Peyer's patch (tissue), 4 donors: ENCODE measurements around the gene ARSK. TPM values are rescaled to one million over a fixed set of nuclear protein-coding genes. Genes with fewer than 3 reads are reported as not detected.

ENCODE experiments used
- DNase-seq, 3 donors: peaks; one replicate each; pipeline ENCODE4 v3.0.0-alpha.2; 2017 to 2019
- H3K27ac ChIP-seq, 4 donors: fragments of 200-600 bp; sonication (generic); one replicate each; pipeline ENCODE4 v1.5.1; 2016 to 2019
- H3K27me3 ChIP-seq, 2 donors: fragments of 200-600 bp; sonication (generic); one replicate each; pipeline ENCODE4 v1.5.1; 2019
- H3K36me3 ChIP-seq, 3 donors: fragments of 200-600 bp; sonication (generic); one replicate each; pipeline ENCODE4 v1.5.1; 2016 to 2019
- H3K4me1 ChIP-seq, 4 donors: fragments of 200-600 bp; sonication (generic); one replicate each; pipeline ENCODE4 v1.5.1; 2016 to 2019
- H3K4me3 ChIP-seq, 4 donors: fragments of 200-600 bp; sonication (generic); 1 replicate in 3 of 4; 2 replicates in 1 of 4; pipeline ENCODE4 v1.5.1; 2016 to 2019; ENCODE audit warnings: mild to moderate bottlenecking in 1 of 4
- H3K9me3 ChIP-seq, 4 donors: fragments of 200-600 bp; sonication (generic); one replicate each; pipeline ENCODE4 v1.5.1; 2016 to 2019; ENCODE audit warnings: mild to moderate bottlenecking in 1 of 4
- CTCF ChIP-seq, 6 experiments: fragments of 450-650 bp in 4 of 6; fragments of 200-600 bp in 2 of 6; sonication (generic) in 1 of 6; IDR thresholded peaks; one replicate each; pipeline ENCODE4 v1.5.1; 2017 to 2019; ENCODE audit warnings: antibody characterized with exemption in 6 of 6, mild to moderate bottlenecking in 3 of 6, moderate library complexity in 1 of 6
- POLR2A ChIP-seq, 2 donors: fragments of 450-650 bp; IDR thresholded peaks; one replicate each; pipeline ENCODE4 v1.5.1; 2017; ENCODE audit warnings: antibody characterized with exemption in 2 of 2, mild to moderate bottlenecking in 2 of 2, moderate library complexity in 2 of 2
- total RNA-seq, 4 donors: library from RNA; depleted of rRNA; stranded (reverse); fragments of >200 nt; gene quantifications; one replicate each; pipeline ENCODE4 v1.1.0, GENCODE V29; 2016

The ARSK gene
- total RNA-seq, 4 donors from 2014 or later: 0.76 to 6.6 (median 2.1) TPM

GRCh38 chr5:95532415-95532814 lies 22.5 kb upstream of the ARSK start:
- TF ChIP-seq CTCF (IDR thresholded peaks at IDR 0.05) (no peak), POLR2A (IDR thresholded peaks at IDR 0.05) (no peak)
- Histone ChIP-seq H3K4me1 (no peaks in the 10 kb centered on the region), H3K27ac (no peak overlapping the region), H3K9me3 (no peaks in the 10 kb centered on the region), H3K4me3 (no peak overlapping the region), H3K27me3 (no peaks in the 10 kb centered on the region), H3K36me3 (peaks cover 0 to 49% (median 0%) of the 10 kb centered on the region in 3 donors)
- DNase-seq: no peak

- Histone ChIP-seq H3K9me3 (no peaks in the 10 kb centered on the region), H3K4me1 (no peaks in the 10 kb centered on the region), H3K4me3 (no peak overlapping the region), H3K36me3 (peaks cover 0 to 43% (median 0%) of the 10 kb centered on the region in 3 donors), H3K27ac (no peak overlapping the region), H3K27me3 (no peaks in the 10 kb centered on the region)
- TF ChIP-seq POLR2A (IDR thresholded peaks at IDR 0.05) (no peak), CTCF (IDR thresholded peaks at IDR 0.05) (no peak)
- DNase-seq: no peak
These were observed 21.8 kb upstream of the ARSK start for GRCh38 chr5:95533106-95533505.

- Histone ChIP-seq H3K4me1 (no peaks in the 10 kb centered on the region), H3K9me3 (no peaks in the 10 kb centered on the region), H3K27me3 (no peaks in the 10 kb centered on the region), H3K4me3 (no peak overlapping the region), H3K36me3 (peaks cover 0 to 42% (median 0%) of the 10 kb centered on the region in 3 donors), H3K27ac (no peak overlapping the region)
- no peak for DNase-seq
- TF ChIP-seq POLR2A (IDR thresholded peaks at IDR 0.05) (no peak), CTCF (IDR thresholded peaks at IDR 0.05) (no peak)
These were observed 21.1 kb upstream of the ARSK start for GRCh38 chr5:95533761-95534160.

- Histone ChIP-seq H3K36me3 (peaks cover 0 to 52% (median 0%) of the 10 kb centered on the region in 3 donors), H3K4me3 (no peak overlapping the region), H3K27me3 (no peaks in the 10 kb centered on the region), H3K27ac (no peak overlapping the region), H3K4me1 (no peaks in the 10 kb centered on the region), H3K9me3 (no peaks in the 10 kb centered on the region)
- DNase-seq: no peak
- TF ChIP-seq CTCF (IDR thresholded peaks at IDR 0.05): no peak
- TF ChIP-seq POLR2A (IDR thresholded peaks at IDR 0.05): no peak
These were observed 17.4 kb upstream of the ARSK start for GRCh38 chr5:95537501-95537900.

- Histone ChIP-seq H3K27ac (peak overlapping the region in 1 of 4 donors; percentile 25), H3K4me3 (no peak overlapping the region), H3K9me3 (no peaks in the 10 kb centered on the region), H3K36me3 (peaks cover 0 to 81% (median 0%) of the 10 kb centered on the region in 3 donors), H3K4me1 (no peaks in the 10 kb centered on the region), H3K27me3 (no peaks in the 10 kb centered on the region)
- TF ChIP-seq POLR2A (IDR thresholded peaks at IDR 0.05): no peak
- no peak for TF ChIP-seq CTCF (IDR thresholded peaks at IDR 0.05)
- no peak for DNase-seq
These were observed 11.7 kb upstream of the ARSK start for GRCh38 chr5:95543017-95543705.
